HL-60/S4 treated with retinoic acid at 250 ng/mL for 4 days and 3 days (cell line): ENCODE results near the gene LILRB4.
"Not testable (repeated sequence)": the region's sequence is repeated elsewhere in the genome, so short reads cannot be mapped to it uniquely, and the experiment has no call there.

Experiments
- in situ Hi-C: fragments of 300-500 bp; cut with MboI; formaldehyde crosslinking; loops from 2 replicates; pipeline ENCODE4 v1.7.0; 2022; ENCODE audit warnings: low sequenced_read_pairs

Gene LILRB4

GRCh38 chr19:54646331-54646841, 16.4 kb upstream of the LILRB4 start:
- in situ Hi-C loops, result no loop called here

GRCh38 chr19:54648129-54648528, 14.7 kb upstream of the LILRB4 start:
- in situ Hi-C loops, result no loop called here

GRCh38 chr19:54650108-54650655, 12.6 kb upstream of the LILRB4 start:
- in situ Hi-C loops, result loop anchor here (10.0 kb wide), 1 partner anchor 275 kb away; no protein-coding TSS in a partner anchor

GRCh38 chr19:54653181-54653809, 9.5 kb upstream of the LILRB4 start:
- in situ Hi-C loops, result loop anchor here (10.0 kb wide), 1 partner anchor 272 kb away; no protein-coding TSS in a partner anchor

- in situ Hi-C loops, result loop anchor here (10.0 kb wide), 1 partner anchor 270 kb away; no protein-coding TSS in a partner anchor
These were observed 8.1 kb upstream of the LILRB4 start for GRCh38 chr19:54654447-54655321.

- in situ Hi-C loops, result loop anchor here (10.0 kb wide), 1 partner anchor 266 kb away; no protein-coding TSS in a partner anchor
These were observed 3.5 kb upstream of the LILRB4 start for GRCh38 chr19:54659300-54659699.

GRCh38 chr19:54660306-54660705, 2.5 kb upstream of the LILRB4 start:
- in situ Hi-C loops, result no loop called here

- in situ Hi-C loops, result no loop called here
These were observed 1.8 kb upstream of the LILRB4 start for GRCh38 chr19:54660964-54661363.

GRCh38 chr19:54661846-54662481, 821 bp upstream of the LILRB4 start:
- in situ Hi-C loops, result no loop called here

GRCh38 chr19:54665530-54665929, 2.7 kb downstream of the LILRB4 start:
- in situ Hi-C loops, result no loop called here

- in situ Hi-C loops, result no loop called here
These were observed 4.4 kb downstream of the LILRB4 start for GRCh38 chr19:54667217-54667616.

GRCh38 chr19:54668353-54668752, 5.6 kb downstream of the LILRB4 start:
- in situ Hi-C loops, result no loop called here

- in situ Hi-C loops, result no loop called here
These were observed 8.0 kb downstream of the LILRB4 start for GRCh38 chr19:54670576-54671357.

- in situ Hi-C loops, result no loop called here
These were observed 10.4 kb downstream of the LILRB4 start for GRCh38 chr19:54673222-54673621.

- in situ Hi-C loops, result no loop called here
These were observed 11.3 kb downstream of the LILRB4 start for GRCh38 chr19:54674021-54674617.

- in situ Hi-C loops, result not testable (repeated sequence)
These were observed 13.5 kb downstream of the LILRB4 start for GRCh38 chr19:54676210-54676834.

GRCh38 chr19:54677217-54677616, 14.4 kb downstream of the LILRB4 start:
- in situ Hi-C loops, result no loop called here

GRCh38 chr19:54681596-54681995, 18.8 kb downstream of the LILRB4 start:
- in situ Hi-C loops, result not testable (repeated sequence)

- in situ Hi-C loops, result no loop called here
These were observed 19.6 kb downstream of the LILRB4 start for GRCh38 chr19:54682306-54682856.
